ENCODE data around the gene COPE.

COPE gene

GRCh38 chr19:18943465-18943864 is 24.3 kb upstream of the COPE start:
- Histone ChIP-seq H3K27ac (no peak overlapping the region), H3K27me3 (no peaks in the 10 kb centered on the region), H3K4me1 (ENCODE audit: control insufficient read depth in 1 of 2, insufficient read depth in 1 of 2, low read depth in 1 of 2, low read length in 1 of 2) (peaks cover 28 to 35% of the 10 kb centered on the region in 2 experiments), H3K9me3 (no peaks in the 10 kb centered on the region), H3K4me3 (ENCODE audit: low read depth in 1 of 2, low read length in 1 of 2) (no peak overlapping the region), H3K36me3 (peaks cover 5% of the 10 kb centered on the region)
- no peak for TF ChIP-seq CTCF (IDR thresholded peaks at IDR 0.05)

- no peak for TF ChIP-seq CTCF (IDR thresholded peaks at IDR 0.05)
- Histone ChIP-seq H3K4me1 (ENCODE audit: control insufficient read depth in 1 of 2, insufficient read depth in 1 of 2, low read depth in 1 of 2, low read length in 1 of 2) (peaks cover 28 to 35% of the 10 kb centered on the region in 2 experiments), H3K27ac (no peak overlapping the region), H3K4me3 (ENCODE audit: low read depth in 1 of 2, low read length in 1 of 2) (no peak overlapping the region), H3K36me3 (peaks cover 13% of the 10 kb centered on the region), H3K27me3 (no peaks in the 10 kb centered on the region), H3K9me3 (no peaks in the 10 kb centered on the region)
Observed at GRCh38 chr19:18942692-18943091, 23.5 kb upstream of the COPE start.

GRCh38 chr19:18941628-18942354 is 22.6 kb upstream of the COPE start:
- H3K4me1 ChIP-seq (ENCODE audit: control insufficient read depth in 1 of 2, insufficient read depth in 1 of 2, low read depth in 1 of 2, low read length in 1 of 2), result peaks cover 28 to 35% of the 10 kb centered on the region in 2 experiments
- peak overlapping the region; percentile 30 to 45 for H3K4me3 ChIP-seq (ENCODE audit: low read depth in 1 of 2, low read length in 1 of 2)
- peak overlapping the region; percentile 56 for H3K27ac ChIP-seq
- no peak for TF ChIP-seq CTCF (IDR thresholded peaks at IDR 0.05)
- peaks cover 14% of the 10 kb centered on the region for H3K36me3 ChIP-seq
- H3K27me3 ChIP-seq, result no peaks in the 10 kb centered on the region
- H3K9me3 ChIP-seq, result no peaks in the 10 kb centered on the region

- Histone ChIP-seq H3K27ac (peak within 1 kb of the TSS; percentile 58), H3K27me3 (no peaks in the 10 kb centered on the region), H3K9me3 (no peaks in the 10 kb centered on the region), H3K4me1 (ENCODE audit: control insufficient read depth in 1 of 2, insufficient read depth in 1 of 2, low read depth in 1 of 2, low read length in 1 of 2) (peaks cover 28 to 35% of the 10 kb centered on the region in 2 experiments), H3K4me3 (ENCODE audit: low read depth in 1 of 2, low read length in 1 of 2) (peak within 1 kb of the TSS; percentile 74 to 78), H3K36me3 (peaks cover 16% of the 10 kb centered on the region)
- TF ChIP-seq CTCF (IDR thresholded peaks at IDR 0.05), result peak; percentile 67
Observed at GRCh38 chr19:18940769-18941627, 21.8 kb upstream of the COPE start, which contains the start of gene HOMER3. Gene HOMER3, minus strand, starts transcription at chr19:18941217. Its CDS starts 2,235 bp downstream, at chr19:18938982.

- peak overlapping the region; percentile 74 to 78 for H3K4me3 ChIP-seq (ENCODE audit: low read depth in 1 of 2, low read length in 1 of 2)
- TF ChIP-seq CTCF (IDR thresholded peaks at IDR 0.05), result no peak
- no peaks in the 10 kb centered on the region for H3K27me3 ChIP-seq
- H3K9me3 ChIP-seq, result no peaks in the 10 kb centered on the region
- peak overlapping the region; percentile 58 for H3K27ac ChIP-seq
- peaks cover 23 to 29% of the 10 kb centered on the region in 2 experiments for H3K4me1 ChIP-seq (ENCODE audit: control insufficient read depth in 1 of 2, insufficient read depth in 1 of 2, low read depth in 1 of 2, low read length in 1 of 2)
- peaks cover 22% of the 10 kb centered on the region for H3K36me3 ChIP-seq
Observed at GRCh38 chr19:18939922-18940768, 21.0 kb upstream of the COPE start.
